Central memory CD8-positive, alpha-beta T cell (primary cell): Measurements from ENCODE around the gene BTBD7.
A peak's percentile ranks its signal among the peaks of the same experiment; 100 is the strongest.

ENCODE experiments used
- ATAC-seq: fragments of 150-1000 bp; cut with Tn5 transposase; replicated peaks from 2 replicates; pipeline ENCODE4 v1.10.0; 2022; ENCODE audit warnings: mild to moderate bottlenecking, moderate FRiP score, moderate number of reproducible peaks; ENCODE audit not compliant: poor library complexity, severe bottlenecking; ENCODE audit errors: extremely low read depth
- DNase-seq, 2 donors: peaks; one replicate each; pipeline ENCODE4 v3.0.0; 2021; ENCODE audit warnings: low spot score in 2 of 2
- H3K27ac Mint-ChIP-seq: one replicate; pipeline ENCODE4 v1.8.0; 2022; ENCODE audit warnings: low read depth, mild to moderate bottlenecking, moderate library complexity, mixed read lengths
- H3K27me3 Mint-ChIP-seq: one replicate; pipeline ENCODE4 v1.8.0; 2022; ENCODE audit warnings: mixed read lengths
- H3K36me3 Mint-ChIP-seq: one replicate; pipeline ENCODE4 v1.8.0; 2022; ENCODE audit warnings: mild to moderate bottlenecking, moderate library complexity, mixed read lengths; ENCODE audit not compliant: insufficient read depth
- H3K4me1 Mint-ChIP-seq: one replicate; pipeline ENCODE4 v1.8.0; 2022; ENCODE audit warnings: mixed read lengths
- H3K4me3 Mint-ChIP-seq: one replicate; pipeline ENCODE4 v1.8.0; 2022; ENCODE audit warnings: mild to moderate bottlenecking, moderate library complexity, mixed read lengths
- H3K9me3 Mint-ChIP-seq: one replicate; pipeline ENCODE4 v1.8.0; 2022; ENCODE audit warnings: mixed read lengths

Gene BTBD7

GRCh38 chr14:93212432-93212831 is 120.4 kb downstream of the BTBD7 start:
- Mint-ChIP-seq H3K27ac (no peak overlapping the region), H3K27me3 (no peaks in the 10 kb centered on the region), H3K4me1 (peaks cover 17% of the 10 kb centered on the region), H3K36me3 (peaks cover 41% of the 10 kb centered on the region), H3K9me3 (no peaks in the 10 kb centered on the region), H3K4me3 (no peak overlapping the region)
- ATAC-seq (no peak), DNase-seq (no peak)

- DNase-seq (no peak), ATAC-seq (no peak)
- peaks cover 52% of the 10 kb centered on the region for H3K4me1 Mint-ChIP-seq
- H3K36me3 Mint-ChIP-seq, result peaks cover 33% of the 10 kb centered on the region
- H3K9me3 Mint-ChIP-seq, result no peaks in the 10 kb centered on the region
- no peaks in the 10 kb centered on the region for H3K27me3 Mint-ChIP-seq
- peak overlapping the region; percentile 72 for H3K27ac Mint-ChIP-seq
- H3K4me3 Mint-ChIP-seq, result peak overlapping the region; percentile 97
These were observed 125.1 kb downstream of the BTBD7 start for GRCh38 chr14:93207468-93208308.

GRCh38 chr14:93206793-93207467 is 125.9 kb downstream of the BTBD7 start, which contains the start of the genes GON7 and UBR7:
Gene GON7, minus strand, starts transcription at chr14:93207065. Its CDS starts 28 bp downstream, at chr14:93207037.
Gene UBR7, plus strand, starts transcription at chr14:93207256. Its CDS starts 36 bp downstream, at chr14:93207292.
- DNase-seq, result peak; percentile 67 to 75
- Mint-ChIP-seq H3K27me3 (no peaks in the 10 kb centered on the region), H3K36me3 (peaks cover 27% of the 10 kb centered on the region), H3K27ac (peak within 1 kb of the TSS; percentile 72), H3K4me1 (peaks cover 52% of the 10 kb centered on the region), H3K4me3 (peak within 1 kb of the TSS; percentile 97), H3K9me3 (no peaks in the 10 kb centered on the region)
- ATAC-seq, result peak; percentile 90

GRCh38 chr14:93201155-93201704 is 131.6 kb downstream of the BTBD7 start:
- no peak for ATAC-seq
- H3K9me3 Mint-ChIP-seq, result no peaks in the 10 kb centered on the region
- DNase-seq, result no peak
- peaks cover 11% of the 10 kb centered on the region for H3K36me3 Mint-ChIP-seq
- H3K27me3 Mint-ChIP-seq, result no peaks in the 10 kb centered on the region
- no peak overlapping the region for H3K4me3 Mint-ChIP-seq
- peak overlapping the region; percentile 61 for H3K27ac Mint-ChIP-seq
- peaks cover 24% of the 10 kb centered on the region for H3K4me1 Mint-ChIP-seq

- DNase-seq (no peak), ATAC-seq (no peak)
- Mint-ChIP-seq H3K4me3 (no peak overlapping the region), H3K36me3 (peaks cover 8% of the 10 kb centered on the region), H3K4me1 (peaks cover 17% of the 10 kb centered on the region), H3K27me3 (no peaks in the 10 kb centered on the region), H3K9me3 (no peaks in the 10 kb centered on the region), H3K27ac (no peak overlapping the region)
These were observed 132.3 kb downstream of the BTBD7 start for GRCh38 chr14:93200553-93200952.

- no peaks in the 10 kb centered on the region for H3K9me3 Mint-ChIP-seq
- DNase-seq (no peak), ATAC-seq (no peak)
- H3K27ac Mint-ChIP-seq, result no peak overlapping the region
- H3K36me3 Mint-ChIP-seq, result peaks cover 6% of the 10 kb centered on the region
- H3K4me3 Mint-ChIP-seq, result no peak overlapping the region
- H3K4me1 Mint-ChIP-seq, result peaks cover 2% of the 10 kb centered on the region
- H3K27me3 Mint-ChIP-seq, result no peaks in the 10 kb centered on the region
These were observed 133.8 kb downstream of the BTBD7 start for GRCh38 chr14:93199031-93199430.

- Mint-ChIP-seq H3K36me3 (peaks cover 2% of the 10 kb centered on the region), H3K9me3 (no peaks in the 10 kb centered on the region), H3K27ac (no peak overlapping the region), H3K27me3 (no peaks in the 10 kb centered on the region), H3K4me1 (no peaks in the 10 kb centered on the region), H3K4me3 (no peak overlapping the region)
- DNase-seq (no peak), ATAC-seq (no peak)
These were observed 137.4 kb downstream of the BTBD7 start for GRCh38 chr14:93195316-93195999.
